Liver (tissue), 3 donors: ENCODE measurements around the gene TOP3A.

Experiments used
- FOXA1 ChIP-seq: IDR thresholded peaks from 2 replicates; pipeline ENCODE4 v1.6.1; 2016; ENCODE audit warnings: antibody characterized with exemption
- GABPA ChIP-seq, 2 donors: IDR thresholded peaks in 1 of 2; conservative IDR thresholded peaks in 1 of 2; 2 replicates each; pipeline ENCODE4 v1.6.1; 2016; ENCODE audit warnings: antibody characterized with exemption in 2 of 2, mild to moderate bottlenecking in 1 of 2, moderate library complexity in 1 of 2
- HNF4A ChIP-seq, 2 donors: conservative IDR thresholded peaks; 2 replicates each; pipeline ENCODE4 v1.6.1; 2016; ENCODE audit warnings: antibody characterized with exemption in 2 of 2, mild to moderate bottlenecking in 2 of 2
- HNF4G ChIP-seq: IDR thresholded peaks from 2 replicates; pipeline ENCODE4 v1.6.1; 2016; ENCODE audit warnings: antibody characterized with exemption
- MAX ChIP-seq: IDR thresholded peaks from 2 replicates; pipeline ENCODE4 v1.6.1; 2016; ENCODE audit warnings: antibody characterized with exemption
- NR2F2 ChIP-seq: IDR thresholded peaks from 2 replicates; pipeline ENCODE4 v1.6.1; 2016; ENCODE audit warnings: antibody characterized with exemption
- RAD21 ChIP-seq, 2 donors: IDR thresholded peaks; 2 replicates each; pipeline ENCODE4 v1.6.1; 2016; ENCODE audit warnings: antibody characterized with exemption in 2 of 2, mild to moderate bottlenecking in 2 of 2
- RXRA ChIP-seq, 2 donors: IDR thresholded peaks; 2 replicates each; pipeline ENCODE4 v1.6.1; 2017 to 2018; ENCODE audit warnings: antibody characterized with exemption in 2 of 2, mild to moderate bottlenecking in 1 of 2
- SP1 ChIP-seq: IDR thresholded peaks from 2 replicates; pipeline ENCODE4 v1.6.1; 2018; ENCODE audit warnings: antibody characterized with exemption, mild to moderate bottlenecking
- TAF1 ChIP-seq: conservative IDR thresholded peaks from 2 replicates; pipeline ENCODE4 v1.6.1; 2016; ENCODE audit warnings: antibody characterized with exemption, mild to moderate bottlenecking
- YY1 ChIP-seq: IDR thresholded peaks from 2 replicates; pipeline ENCODE4 v1.6.1; 2016; ENCODE audit warnings: antibody characterized with exemption, mild to moderate bottlenecking
- ZBTB33 ChIP-seq: IDR thresholded peaks from 2 replicates; pipeline ENCODE4 v1.6.1; 2016; ENCODE audit warnings: antibody characterized with exemption
- TF ChIP-seq, protein P1 (sequence below): fragments of 150-350 bp; IDR thresholded peaks from 2 replicates; pipeline ENCODE4 v1.5.1; 2017; ENCODE audit warnings: improper control_type of control experiment, low read depth, low read length; ENCODE audit not compliant: missing input control
- TF ChIP-seq, protein P2 (sequence below): IDR thresholded peaks from 2 replicates; pipeline ENCODE4 v1.6.1; 2016; ENCODE audit warnings: antibody characterized with exemption, mild to moderate bottlenecking
- donor health status: healthy.
- donor health status: healthy.

GRCh38 chr17:18254888-18255649 lies 59.7 kb downstream of the TOP3A start:
- no peak for TF ChIP-seq SP1
- TF ChIP-seq, protein P1, sequence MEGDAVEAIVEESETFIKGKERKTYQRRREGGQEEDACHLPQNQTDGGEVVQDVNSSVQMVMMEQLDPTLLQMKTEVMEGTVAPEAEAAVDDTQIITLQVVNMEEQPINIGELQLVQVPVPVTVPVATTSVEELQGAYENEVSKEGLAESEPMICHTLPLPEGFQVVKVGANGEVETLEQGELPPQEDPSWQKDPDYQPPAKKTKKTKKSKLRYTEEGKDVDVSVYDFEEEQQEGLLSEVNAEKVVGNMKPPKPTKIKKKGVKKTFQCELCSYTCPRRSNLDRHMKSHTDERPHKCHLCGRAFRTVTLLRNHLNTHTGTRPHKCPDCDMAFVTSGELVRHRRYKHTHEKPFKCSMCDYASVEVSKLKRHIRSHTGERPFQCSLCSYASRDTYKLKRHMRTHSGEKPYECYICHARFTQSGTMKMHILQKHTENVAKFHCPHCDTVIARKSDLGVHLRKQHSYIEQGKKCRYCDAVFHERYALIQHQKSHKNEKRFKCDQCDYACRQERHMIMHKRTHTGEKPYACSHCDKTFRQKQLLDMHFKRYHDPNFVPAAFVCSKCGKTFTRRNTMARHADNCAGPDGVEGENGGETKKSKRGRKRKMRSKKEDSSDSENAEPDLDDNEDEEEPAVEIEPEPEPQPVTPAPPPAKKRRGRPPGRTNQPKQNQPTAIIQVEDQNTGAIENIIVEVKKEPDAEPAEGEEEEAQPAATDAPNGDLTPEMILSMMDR = no peak
- TF ChIP-seq, protein P2, sequence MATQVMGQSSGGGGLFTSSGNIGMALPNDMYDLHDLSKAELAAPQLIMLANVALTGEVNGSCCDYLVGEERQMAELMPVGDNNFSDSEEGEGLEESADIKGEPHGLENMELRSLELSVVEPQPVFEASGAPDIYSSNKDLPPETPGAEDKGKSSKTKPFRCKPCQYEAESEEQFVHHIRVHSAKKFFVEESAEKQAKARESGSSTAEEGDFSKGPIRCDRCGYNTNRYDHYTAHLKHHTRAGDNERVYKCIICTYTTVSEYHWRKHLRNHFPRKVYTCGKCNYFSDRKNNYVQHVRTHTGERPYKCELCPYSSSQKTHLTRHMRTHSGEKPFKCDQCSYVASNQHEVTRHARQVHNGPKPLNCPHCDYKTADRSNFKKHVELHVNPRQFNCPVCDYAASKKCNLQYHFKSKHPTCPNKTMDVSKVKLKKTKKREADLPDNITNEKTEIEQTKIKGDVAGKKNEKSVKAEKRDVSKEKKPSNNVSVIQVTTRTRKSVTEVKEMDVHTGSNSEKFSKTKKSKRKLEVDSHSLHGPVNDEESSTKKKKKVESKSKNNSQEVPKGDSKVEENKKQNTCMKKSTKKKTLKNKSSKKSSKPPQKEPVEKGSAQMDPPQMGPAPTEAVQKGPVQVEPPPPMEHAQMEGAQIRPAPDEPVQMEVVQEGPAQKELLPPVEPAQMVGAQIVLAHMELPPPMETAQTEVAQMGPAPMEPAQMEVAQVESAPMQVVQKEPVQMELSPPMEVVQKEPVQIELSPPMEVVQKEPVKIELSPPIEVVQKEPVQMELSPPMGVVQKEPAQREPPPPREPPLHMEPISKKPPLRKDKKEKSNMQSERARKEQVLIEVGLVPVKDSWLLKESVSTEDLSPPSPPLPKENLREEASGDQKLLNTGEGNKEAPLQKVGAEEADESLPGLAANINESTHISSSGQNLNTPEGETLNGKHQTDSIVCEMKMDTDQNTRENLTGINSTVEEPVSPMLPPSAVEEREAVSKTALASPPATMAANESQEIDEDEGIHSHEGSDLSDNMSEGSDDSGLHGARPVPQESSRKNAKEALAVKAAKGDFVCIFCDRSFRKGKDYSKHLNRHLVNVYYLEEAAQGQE = no peak
- no peak for TF ChIP-seq YY1
- TF ChIP-seq RXRA (IDR thresholded peaks at IDR 0.05) = no peak
- TF ChIP-seq ZBTB33 = no peak
- no peak for TF ChIP-seq RAD21 (IDR thresholded peaks at IDR 0.05)
- no peak for TF ChIP-seq NR2F2
- no peak for TF ChIP-seq MAX
- TF ChIP-seq TAF1 = no peak
- TF ChIP-seq GABPA (IDR thresholded peaks at IDR 0.05 in 1 of 2, conservative IDR thresholded peaks at IDR 0.05 in 1 of 2) = no peak
- no peak for TF ChIP-seq FOXA1
- no peak for TF ChIP-seq HNF4G
- TF ChIP-seq HNF4A (conservative IDR thresholded peaks at IDR 0.05) = no peak
